ENCODE data around the gene C11orf68.

GRCh38 chr11:65912845-65913244 lies 6.0 kb downstream of the C11orf68 start:
- TF ChIP-seq CTCF (IDR thresholded peaks at IDR 0.05; ENCODE audit: low read length) (no peak), EZH2 (optimal IDR thresholded peaks at IDR 0.05; ENCODE audit: low read depth, low read length) (no peak)

Measured in MM.1S (cell line).